Mesendoderm (in vitro differentiated cells): ENCODE data around the gene L2HGDH.
"Not testable (repeated sequence)": the region's sequence is repeated elsewhere in the genome, so short reads cannot be mapped to it uniquely, and the experiment has no call there.

Experiments used
- DNase-seq: peaks from one replicate; pipeline ENCODE4 v3.0.0; 2013
- H2AK5ac ChIP-seq: 2 replicates; pipeline ENCODE4 v1.6.1; 2013; ENCODE audit warnings: low read length, inconsistent platforms
- H2BK120ac ChIP-seq: 2 replicates; pipeline ENCODE4 v1.6.1; 2013; ENCODE audit warnings: low read depth, mild to moderate bottlenecking, low read length, moderate library complexity, mixed read lengths
- H2BK15ac ChIP-seq: replicated peaks from 2 replicates; pipeline ENCODE4 v1.6.1; 2013; ENCODE audit warnings: low read depth, mild to moderate bottlenecking, moderate library complexity
- H2BK5ac ChIP-seq: 2 replicates; pipeline ENCODE4 v1.6.1; 2013; ENCODE audit warnings: low read length, inconsistent platforms
- H3K18ac ChIP-seq: 2 replicates; pipeline ENCODE4 v1.6.1; 2013; ENCODE audit warnings: mild to moderate bottlenecking, low read length, mixed read lengths
- H3K23ac ChIP-seq: one replicate; pipeline ENCODE4 v1.6.1; 2013; ENCODE audit warnings: low read length
- H3K27ac ChIP-seq: 2 replicates; pipeline ENCODE4 v1.5.1; 2013; ENCODE audit warnings: low read depth, mild to moderate bottlenecking, inconsistent platforms, low read length, moderate library complexity
- H3K27me3 ChIP-seq: 2 replicates; pipeline ENCODE4 v1.6.1; 2013; ENCODE audit warnings: low read length, control low read depth, mild to moderate bottlenecking, inconsistent platforms; ENCODE audit not compliant: insufficient read depth, poor library complexity
- H3K36me3 ChIP-seq: 2 replicates; pipeline ENCODE4 v1.6.1; 2013; ENCODE audit warnings: low read length, inconsistent platforms; ENCODE audit not compliant: control insufficient read depth, insufficient read depth
- H3K4ac ChIP-seq: one replicate; pipeline ENCODE4 v1.6.1; 2013; ENCODE audit warnings: low read depth, mild to moderate bottlenecking, low read length, moderate library complexity
- H3K4me1 ChIP-seq: 2 replicates; pipeline ENCODE4 v1.6.1; 2013; ENCODE audit warnings: low read depth, low read length, inconsistent platforms; ENCODE audit not compliant: control insufficient read depth
- H3K4me2 ChIP-seq: 2 replicates; pipeline ENCODE4 v1.6.1; 2013; ENCODE audit warnings: low read length
- H3K4me3 ChIP-seq: 2 replicates; pipeline ENCODE4 v1.5.1; 2013; ENCODE audit warnings: mild to moderate bottlenecking, low read length
- H3K56ac ChIP-seq: one replicate; pipeline ENCODE4 v1.6.1; 2013; ENCODE audit warnings: low read length
- H3K79me1 ChIP-seq: 2 replicates; pipeline ENCODE4 v1.6.1; 2013; ENCODE audit warnings: low read length, inconsistent platforms
- H3K79me2 ChIP-seq: 2 replicates; pipeline ENCODE4 v1.6.1; 2013; ENCODE audit warnings: mild to moderate bottlenecking, low read length; ENCODE audit not compliant: control insufficient read depth, insufficient read depth
- H3K9ac ChIP-seq: 2 replicates; pipeline ENCODE4 v1.6.1; 2013; ENCODE audit warnings: low read length, inconsistent platforms
- H4K5ac ChIP-seq: one replicate; pipeline ENCODE4 v1.6.1; 2013; ENCODE audit warnings: low read length
- H4K8ac ChIP-seq: one replicate; pipeline ENCODE4 v1.6.1; 2013; ENCODE audit warnings: low read depth, mild to moderate bottlenecking, control low read depth, low read length, moderate library complexity
- WGBS: extraction: QIAGEN DNeasy Blood & Tissue Kit; methylation state at CpG from one replicate; pipeline ENCODE4 v1.1.7; 2013; ENCODE audit warnings: low lambda C conversion rate, missing lambda C conversion rate; ENCODE audit not compliant: insufficient coverage; ENCODE audit errors: extremely low coverage; 5-methylcytosine and 5-hydroxymethylcytosine counted together

Gene L2HGDH

DNA sequence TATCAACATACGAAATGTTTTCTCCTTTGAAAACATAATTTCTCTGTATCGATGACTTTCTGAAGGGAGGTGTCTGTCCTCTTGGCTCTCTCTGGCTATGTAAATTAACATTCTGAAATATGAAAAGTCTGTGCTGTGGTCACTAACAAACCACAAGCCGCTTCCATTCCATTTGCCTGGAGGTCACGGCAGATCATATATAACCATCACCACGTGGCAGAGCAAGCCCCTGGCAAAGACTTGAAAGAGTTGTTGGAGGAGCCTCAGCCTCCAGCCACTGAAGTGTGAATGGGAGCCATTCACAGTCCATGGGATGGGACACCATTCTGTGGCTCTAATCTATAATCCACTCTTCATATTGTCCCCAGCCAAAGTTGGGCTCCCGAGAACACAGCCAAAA, 45.1 kb upstream of the L2HGDH start:
- no peak overlapping the region for H2AK5ac ChIP-seq
- no peaks in the 10 kb centered on the region for H3K4me1 ChIP-seq
- H3K56ac ChIP-seq, result no peak overlapping the region
- no peak overlapping the region for H3K27ac ChIP-seq
- H2BK15ac ChIP-seq, result no peak overlapping the region
- H3K79me1 ChIP-seq, result no peaks in the 10 kb centered on the region
- no peak overlapping the region for H3K4me3 ChIP-seq
- H3K18ac ChIP-seq, result no peak overlapping the region
- H3K27me3 ChIP-seq, result no peaks in the 10 kb centered on the region
- no peak overlapping the region for H3K4ac ChIP-seq
- no peak overlapping the region for H3K4me2 ChIP-seq
- WGBS, result no CpG with 5 or more reads among the region's 6 CpGs
- no peak overlapping the region for H3K23ac ChIP-seq
- no peaks in the 10 kb centered on the region for H3K79me2 ChIP-seq
- H3K9ac ChIP-seq, result no peak overlapping the region
- no peak for DNase-seq
- H2BK120ac ChIP-seq, result no peak overlapping the region
- no peak overlapping the region for H4K5ac ChIP-seq
- H4K8ac ChIP-seq, result no peak overlapping the region
- H2BK5ac ChIP-seq, result no peak overlapping the region
- no peaks in the 10 kb centered on the region for H3K36me3 ChIP-seq

DNA sequence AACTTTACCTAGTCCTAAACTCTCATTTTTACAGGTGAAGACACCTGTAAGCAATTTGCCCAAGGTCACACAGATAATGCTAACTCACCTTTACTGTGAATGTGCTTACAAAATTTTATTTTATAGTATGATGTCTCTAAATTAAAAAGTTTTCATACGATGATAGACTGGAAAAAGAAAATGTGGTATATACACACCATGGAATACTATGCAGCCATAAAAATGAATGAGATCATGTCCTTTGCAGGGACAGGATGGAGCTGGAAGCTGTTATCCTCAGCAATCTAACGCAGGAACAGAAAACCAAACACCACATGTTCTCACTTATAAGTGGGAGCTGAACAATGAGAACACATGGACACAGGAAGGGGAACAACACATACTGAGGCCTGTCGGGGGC, 44.3 kb upstream of the L2HGDH start:
- not testable (repeated sequence) for H4K5ac ChIP-seq, H3K9ac ChIP-seq, H3K56ac ChIP-seq, H3K4me3 ChIP-seq, H3K4me2 ChIP-seq, H2BK15ac ChIP-seq, DNase-seq, H2AK5ac ChIP-seq, H3K79me2 ChIP-seq, H2BK5ac ChIP-seq, H3K4ac ChIP-seq, H3K4me1 ChIP-seq, H2BK120ac ChIP-seq, H3K27me3 ChIP-seq, H3K18ac ChIP-seq, H3K23ac ChIP-seq, H3K27ac ChIP-seq, H3K79me1 ChIP-seq, H4K8ac ChIP-seq, H3K36me3 ChIP-seq
- WGBS, result no CpG with 5 or more reads among the region's 3 CpGs

DNA sequence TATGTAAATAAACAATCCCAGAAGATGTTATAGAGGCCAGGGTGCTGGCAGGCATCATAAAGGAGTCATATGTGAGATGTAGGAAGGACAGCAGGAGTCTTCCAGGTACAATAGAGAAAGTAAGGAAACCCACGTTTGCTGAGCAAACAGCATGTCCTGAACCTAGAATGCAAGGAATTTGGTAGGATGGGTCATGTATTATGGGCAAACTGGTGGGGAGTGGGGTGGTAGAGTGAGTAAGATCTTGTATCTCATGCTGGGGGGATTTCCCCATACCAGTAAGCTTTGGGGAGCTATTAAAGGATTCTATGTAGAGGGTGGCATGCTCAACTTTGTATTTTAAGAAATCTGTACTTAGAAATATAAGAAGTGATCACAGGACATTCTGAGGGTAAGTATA, 43.7 kb upstream of the L2HGDH start:
- Histone ChIP-seq H3K36me3 (no peaks in the 10 kb centered on the region), H2BK120ac (no peak overlapping the region)

DNA sequence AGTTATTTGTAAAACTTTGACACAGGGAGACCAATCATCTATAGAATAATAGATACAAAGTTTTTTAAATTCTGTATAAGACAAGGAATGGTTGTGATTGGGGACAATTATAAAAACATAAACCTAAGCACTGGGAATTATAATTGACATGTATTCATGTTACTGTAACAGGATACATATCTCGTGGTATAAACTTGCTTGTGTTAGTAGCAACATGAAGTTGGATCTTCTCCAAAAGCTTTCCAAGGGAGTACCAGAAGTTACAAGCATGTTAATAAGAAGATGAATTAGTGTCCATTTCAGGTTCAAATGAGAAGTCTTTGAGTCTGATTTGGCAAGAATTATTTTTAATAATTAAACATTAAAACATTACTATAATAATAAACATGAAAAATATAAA, 42.5 kb upstream of the L2HGDH start:
- no CpG with 5 or more reads among the region's 1 CpG for WGBS
- Histone ChIP-seq H3K79me2 (no peaks in the 10 kb centered on the region), H3K79me1 (no peaks in the 10 kb centered on the region), H3K36me3 (no peaks in the 10 kb centered on the region), H3K27ac (no peak overlapping the region), H3K4me3 (no peak overlapping the region), H3K9ac (no peak overlapping the region), H2BK120ac (no peak overlapping the region), H2BK5ac (no peak overlapping the region), H2BK15ac (no peak overlapping the region), H2AK5ac (no peak overlapping the region), H4K8ac (no peak overlapping the region), H3K23ac (no peak overlapping the region), H3K56ac (no peak overlapping the region), H4K5ac (no peak overlapping the region), H3K18ac (no peak overlapping the region), H3K4me2 (no peak overlapping the region), H3K27me3 (no peaks in the 10 kb centered on the region), H3K4me1 (no peaks in the 10 kb centered on the region), H3K4ac (no peak overlapping the region)
- no peak for DNase-seq

More for the DNA sequence above, 43.7 kb upstream of the L2HGDH start:
- no peak overlapping the region for H2BK5ac ChIP-seq
- H3K4me1 ChIP-seq, result no peaks in the 10 kb centered on the region
- H3K27ac ChIP-seq, result no peak overlapping the region
- no peaks in the 10 kb centered on the region for H3K79me2 ChIP-seq
- H3K18ac ChIP-seq, result no peak overlapping the region
- no peak overlapping the region for H2BK15ac ChIP-seq
- H3K9ac ChIP-seq, result no peak overlapping the region
- H3K4ac ChIP-seq, result no peak overlapping the region
- no CpG with 5 or more reads among the region's 1 CpG for WGBS
- no peaks in the 10 kb centered on the region for H3K79me1 ChIP-seq
- H4K5ac ChIP-seq, result no peak overlapping the region
- H3K4me2 ChIP-seq, result no peak overlapping the region
- H4K8ac ChIP-seq, result no peak overlapping the region
- H3K23ac ChIP-seq, result no peak overlapping the region
- H2AK5ac ChIP-seq, result no peak overlapping the region
- H3K4me3 ChIP-seq, result no peak overlapping the region
- H3K27me3 ChIP-seq, result no peaks in the 10 kb centered on the region
- H3K56ac ChIP-seq, result no peak overlapping the region
- DNase-seq, result no peak

DNA sequence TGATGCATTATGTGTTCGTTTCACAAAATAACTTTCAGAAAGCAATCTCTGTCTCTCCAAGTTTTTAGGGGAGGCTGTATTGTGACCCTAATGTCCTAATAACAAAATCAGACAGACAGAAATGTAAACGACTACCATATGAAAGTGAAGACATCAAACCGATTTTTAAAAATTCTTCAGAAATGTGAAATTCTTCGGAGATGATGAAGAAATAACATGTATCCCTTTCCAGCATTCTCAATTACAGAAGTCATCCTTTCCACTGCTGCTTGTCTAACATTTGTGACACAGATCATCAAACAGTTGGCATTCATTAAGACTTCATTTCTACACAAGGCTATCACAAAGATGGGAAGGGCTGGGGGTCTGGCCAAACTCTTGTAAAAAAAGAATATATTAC, 41.1 kb upstream of the L2HGDH start:
- Histone ChIP-seq H3K4ac (no peak overlapping the region), H3K27ac (no peak overlapping the region)
- WGBS, result no CpG with 5 or more reads among the region's 4 CpGs

DNA sequence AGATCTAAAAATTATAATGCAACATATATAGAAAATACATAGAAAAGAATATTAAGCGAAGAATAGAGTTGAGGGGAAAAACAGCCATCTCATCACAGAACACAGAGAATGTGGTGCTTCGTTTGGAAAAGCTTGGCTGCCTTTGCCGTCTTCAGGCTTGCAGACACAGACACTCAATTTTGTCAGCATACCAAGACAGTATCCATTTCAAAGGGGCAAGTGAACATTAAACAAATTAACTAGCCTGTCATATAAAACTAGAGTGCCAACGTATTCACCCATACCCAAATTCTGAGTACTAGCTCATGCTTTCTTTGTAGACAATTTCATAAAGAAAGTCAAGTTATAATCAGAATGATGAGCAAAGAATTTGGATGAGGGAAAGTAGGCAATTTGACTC, 40.6 kb upstream of the L2HGDH start:
- H2BK120ac ChIP-seq, result no peak overlapping the region
- no peaks in the 10 kb centered on the region for H3K27me3 ChIP-seq
- H3K4me2 ChIP-seq, result no peak overlapping the region
- no peak overlapping the region for H2AK5ac ChIP-seq
- no peak overlapping the region for H4K8ac ChIP-seq
- no peak for DNase-seq
- H3K56ac ChIP-seq, result no peak overlapping the region
- no peak overlapping the region for H3K9ac ChIP-seq
- no peak overlapping the region for H3K27ac ChIP-seq
- H3K36me3 ChIP-seq, result no peaks in the 10 kb centered on the region
- no peaks in the 10 kb centered on the region for H3K79me1 ChIP-seq
- H3K4ac ChIP-seq, result no peak overlapping the region
- no peak overlapping the region for H4K5ac ChIP-seq
- H3K4me3 ChIP-seq, result no peak overlapping the region
- no peak overlapping the region for H2BK5ac ChIP-seq
- H3K23ac ChIP-seq, result no peak overlapping the region
- no peaks in the 10 kb centered on the region for H3K79me2 ChIP-seq
- no peak overlapping the region for H3K18ac ChIP-seq
- H2BK15ac ChIP-seq, result no peak overlapping the region
- WGBS, result no CpG with 5 or more reads among the region's 4 CpGs
- no peaks in the 10 kb centered on the region for H3K4me1 ChIP-seq

More for the DNA sequence above, 41.1 kb upstream of the L2HGDH start:
- H3K4me3 ChIP-seq, result no peak overlapping the region
- H2BK5ac ChIP-seq, result no peak overlapping the region
- no peak overlapping the region for H3K9ac ChIP-seq
- no peak overlapping the region for H3K23ac ChIP-seq
- no peak overlapping the region for H2AK5ac ChIP-seq
- no peak overlapping the region for H3K18ac ChIP-seq
- no peak overlapping the region for H4K5ac ChIP-seq
- no peaks in the 10 kb centered on the region for H3K79me2 ChIP-seq
- H2BK15ac ChIP-seq, result no peak overlapping the region
- H3K56ac ChIP-seq, result no peak overlapping the region
- H3K4me1 ChIP-seq, result no peaks in the 10 kb centered on the region
- H3K79me1 ChIP-seq, result no peaks in the 10 kb centered on the region
- no peak overlapping the region for H2BK120ac ChIP-seq
- no peaks in the 10 kb centered on the region for H3K36me3 ChIP-seq
- DNase-seq, result no peak
- no peak overlapping the region for H4K8ac ChIP-seq
- no peak overlapping the region for H3K4me2 ChIP-seq
- no peaks in the 10 kb centered on the region for H3K27me3 ChIP-seq
